SK-N-SH treated with all-trans-retinoic acid at 6 μM for 48 hours (cell line): ENCODE measurements around the gene RPP21.

ENCODE experiments used
- ARNTL ChIP-seq: fragments of 450-650 bp; formaldehyde crosslinking; IDR thresholded peaks from 2 replicates; pipeline ENCODE4 v1.5.0; 2020; ENCODE audit warnings: low read depth, mild to moderate bottlenecking, moderate library complexity, borderline replicate concordance
- CSDC2 ChIP-seq: fragments of 250-450 bp; sonication (Bioruptor Pico); IDR thresholded peaks from 2 replicates; pipeline ENCODE4 v1.5.0; 2020; ENCODE audit warnings: mild to moderate bottlenecking, moderate library complexity
- TOX ChIP-seq: fragments of 250-450 bp; sonication (Bioruptor Pico); IDR thresholded peaks from 2 replicates; pipeline ENCODE4 v1.8.0; 2021; ENCODE audit warnings: mild to moderate bottlenecking, moderate library complexity, borderline replicate concordance
- ZFP30 ChIP-seq: fragments of 450-650 bp; formaldehyde crosslinking; IDR thresholded peaks from 2 replicates; pipeline ENCODE4 v1.5.0; 2022; ENCODE audit warnings: mild to moderate bottlenecking, moderate library complexity
- ZNF8 ChIP-seq: fragments of 450-650 bp; formaldehyde crosslinking; IDR thresholded peaks from 2 replicates; pipeline ENCODE4 v1.5.0; 2020; ENCODE audit warnings: mild to moderate bottlenecking, moderate library complexity
- TF ChIP-seq, protein P1 (sequence below): fragments of 250-450 bp; sonication (Bioruptor Pico); IDR thresholded peaks from 2 replicates; pipeline ENCODE4 v1.8.0; 2021; ENCODE audit warnings: low read depth, mild to moderate bottlenecking, moderate library complexity, borderline replicate concordance
- TF ChIP-seq, protein P2 (sequence below): fragments of 250-450 bp; sonication (Bioruptor Pico); IDR thresholded peaks from 2 replicates; pipeline ENCODE4 v1.8.0; 2020; ENCODE audit warnings: mild to moderate bottlenecking, moderate library complexity, borderline replicate concordance
- TF ChIP-seq, protein P3 (sequence below): fragments of 250-450 bp; sonication (Bioruptor Pico); IDR thresholded peaks from 2 replicates; pipeline ENCODE4 v1.5.1; 2021; ENCODE audit warnings: mild to moderate bottlenecking, moderate library complexity

DNA sequence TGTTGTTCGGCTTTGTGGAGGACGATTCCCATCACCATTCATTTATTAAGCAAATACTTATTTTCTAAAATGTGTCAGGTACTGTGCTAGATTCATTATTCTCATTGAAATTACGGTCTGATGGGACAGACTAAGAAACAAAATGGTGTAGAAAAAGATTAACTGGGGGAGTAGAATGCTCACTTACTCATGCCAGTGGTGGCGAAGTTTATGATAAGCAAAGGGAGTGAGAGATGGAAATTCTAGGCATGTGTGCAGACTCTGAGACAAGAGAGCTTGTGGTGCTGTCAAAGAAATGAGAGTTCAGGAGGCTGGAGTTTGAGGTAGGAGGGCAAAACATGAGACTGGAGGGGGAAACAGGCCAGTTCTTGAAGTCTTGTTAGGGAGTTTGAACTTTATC, 896 bp downstream of the RPP21 start:
- TF ChIP-seq, protein P1, sequence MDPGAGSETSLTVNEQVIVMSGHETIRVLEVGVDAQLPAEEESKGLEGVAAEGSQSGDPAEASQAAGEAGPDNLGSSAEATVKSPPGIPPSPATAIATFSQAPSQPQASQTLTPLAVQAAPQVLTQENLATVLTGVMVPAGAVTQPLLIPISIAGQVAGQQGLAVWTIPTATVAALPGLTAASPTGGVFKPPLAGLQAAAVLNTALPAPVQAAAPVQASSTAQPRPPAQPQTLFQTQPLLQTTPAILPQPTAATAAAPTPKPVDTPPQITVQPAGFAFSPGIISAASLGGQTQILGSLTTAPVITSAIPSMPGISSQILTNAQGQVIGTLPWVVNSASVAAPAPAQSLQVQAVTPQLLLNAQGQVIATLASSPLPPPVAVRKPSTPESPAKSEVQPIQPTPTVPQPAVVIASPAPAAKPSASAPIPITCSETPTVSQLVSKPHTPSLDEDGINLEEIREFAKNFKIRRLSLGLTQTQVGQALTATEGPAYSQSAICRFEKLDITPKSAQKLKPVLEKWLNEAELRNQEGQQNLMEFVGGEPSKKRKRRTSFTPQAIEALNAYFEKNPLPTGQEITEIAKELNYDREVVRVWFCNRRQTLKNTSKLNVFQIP (CRISPR knock-in tag): no peak
- TF ChIP-seq, protein P2, sequence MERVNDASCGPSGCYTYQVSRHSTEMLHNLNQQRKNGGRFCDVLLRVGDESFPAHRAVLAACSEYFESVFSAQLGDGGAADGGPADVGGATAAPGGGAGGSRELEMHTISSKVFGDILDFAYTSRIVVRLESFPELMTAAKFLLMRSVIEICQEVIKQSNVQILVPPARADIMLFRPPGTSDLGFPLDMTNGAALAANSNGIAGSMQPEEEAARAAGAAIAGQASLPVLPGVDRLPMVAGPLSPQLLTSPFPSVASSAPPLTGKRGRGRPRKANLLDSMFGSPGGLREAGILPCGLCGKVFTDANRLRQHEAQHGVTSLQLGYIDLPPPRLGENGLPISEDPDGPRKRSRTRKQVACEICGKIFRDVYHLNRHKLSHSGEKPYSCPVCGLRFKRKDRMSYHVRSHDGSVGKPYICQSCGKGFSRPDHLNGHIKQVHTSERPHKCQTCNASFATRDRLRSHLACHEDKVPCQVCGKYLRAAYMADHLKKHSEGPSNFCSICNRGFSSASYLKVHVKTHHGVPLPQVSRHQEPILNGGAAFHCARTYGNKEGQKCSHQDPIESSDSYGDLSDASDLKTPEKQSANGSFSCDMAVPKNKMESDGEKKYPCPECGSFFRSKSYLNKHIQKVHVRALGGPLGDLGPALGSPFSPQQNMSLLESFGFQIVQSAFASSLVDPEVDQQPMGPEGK (CRISPR knock-in tag): no peak
- TF ChIP-seq, protein P3, sequence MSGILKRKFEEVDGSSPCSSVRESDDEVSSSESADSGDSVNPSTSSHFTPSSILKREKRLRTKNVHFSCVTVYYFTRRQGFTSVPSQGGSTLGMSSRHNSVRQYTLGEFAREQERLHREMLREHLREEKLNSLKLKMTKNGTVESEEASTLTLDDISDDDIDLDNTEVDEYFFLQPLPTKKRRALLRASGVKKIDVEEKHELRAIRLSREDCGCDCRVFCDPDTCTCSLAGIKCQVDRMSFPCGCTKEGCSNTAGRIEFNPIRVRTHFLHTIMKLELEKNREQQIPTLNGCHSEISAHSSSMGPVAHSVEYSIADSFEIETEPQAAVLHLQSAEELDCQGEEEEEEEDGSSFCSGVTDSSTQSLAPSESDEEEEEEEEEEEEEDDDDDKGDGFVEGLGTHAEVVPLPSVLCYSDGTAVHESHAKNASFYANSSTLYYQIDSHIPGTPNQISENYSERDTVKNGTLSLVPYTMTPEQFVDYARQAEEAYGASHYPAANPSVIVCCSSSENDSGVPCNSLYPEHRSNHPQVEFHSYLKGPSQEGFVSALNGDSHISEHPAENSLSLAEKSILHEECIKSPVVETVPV (CRISPR knock-in tag): no peak
- TF ChIP-seq ZNF8 (CRISPR knock-in tag) (no peak), ZFP30 (CRISPR knock-in tag) (no peak), TOX (CRISPR knock-in tag) (no peak), CSDC2 (CRISPR knock-in tag) (no peak), ARNTL (CRISPR knock-in tag) (no peak)
